Nephron progenitor cell (in vitro differentiated cells): ENCODE measurements around the gene NOS1.
"Not testable (repeated sequence)": the region's sequence is repeated elsewhere in the genome, so short reads cannot be mapped to it uniquely, and the experiment has no call there.

Experiments used
- DNase-seq: peaks from one replicate; pipeline ENCODE4 v3.0.0; 2021
- H3K27ac Mint-ChIP-seq: 2 replicates; pipeline ENCODE4 v1.8.0; 2021; ENCODE audit warnings: mild to moderate bottlenecking, moderate library complexity, mixed read lengths
- H3K27me3 Mint-ChIP-seq: 2 replicates; pipeline ENCODE4 v1.8.0; 2021; ENCODE audit warnings: mild to moderate bottlenecking, low read depth, mixed read lengths; ENCODE audit not compliant: poor library complexity
- H3K36me3 Mint-ChIP-seq: 2 replicates; pipeline ENCODE4 v1.8.0; 2021; ENCODE audit warnings: low read depth, mixed read lengths
- H3K4me1 Mint-ChIP-seq: 2 replicates; pipeline ENCODE4 v1.8.0; 2021; ENCODE audit warnings: mixed read lengths
- H3K4me3 Mint-ChIP-seq: 2 replicates; pipeline ENCODE4 v1.8.0; 2021; ENCODE audit warnings: mild to moderate bottlenecking, moderate library complexity, mixed read lengths
- H3K9me3 Mint-ChIP-seq: 2 replicates; pipeline ENCODE4 v1.8.0; 2021; ENCODE audit warnings: mild to moderate bottlenecking, moderate library complexity, mixed read lengths
- CTCF ChIP-seq: fragments of 200-600 bp; sonication (generic); IDR thresholded peaks from 2 replicates; pipeline ENCODE4 v1.5.0; 2021; ENCODE audit warnings: antibody characterized with exemption

Gene NOS1

DNA sequence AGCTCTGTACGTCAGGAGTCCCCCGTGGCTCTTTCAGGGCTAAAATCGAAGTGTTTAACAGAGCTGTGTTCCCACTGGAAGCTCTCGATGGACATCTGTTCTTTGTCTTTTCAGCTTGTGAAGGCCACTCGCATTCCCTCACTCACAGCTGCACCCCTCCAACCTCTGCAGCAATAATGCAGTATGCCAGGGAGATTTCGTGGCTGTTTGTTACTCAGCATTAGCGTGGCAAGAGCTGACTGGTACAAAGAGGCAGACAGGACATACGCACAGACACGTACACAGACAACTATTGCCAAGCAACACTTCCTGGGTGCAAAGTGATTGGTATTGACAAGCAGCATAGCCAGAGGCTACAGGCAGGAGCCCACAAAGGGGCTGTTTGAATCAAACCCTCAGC lies 159.4 kb downstream of the NOS1 start:
- no peak for DNase-seq
- Mint-ChIP-seq H3K36me3 (no peaks in the 10 kb centered on the region), H3K27ac (no peak overlapping the region), H3K27me3 (peaks cover 21% of the 10 kb centered on the region), H3K9me3 (no peaks in the 10 kb centered on the region), H3K4me3 (no peak overlapping the region), H3K4me1 (no peaks in the 10 kb centered on the region)
- TF ChIP-seq CTCF: no peak

- not testable (repeated sequence) for H3K27ac Mint-ChIP-seq, H3K4me3 Mint-ChIP-seq, H3K36me3 Mint-ChIP-seq, H3K9me3 Mint-ChIP-seq, DNase-seq, H3K4me1 Mint-ChIP-seq
- peaks cover 14% of the 10 kb centered on the region for H3K27me3 Mint-ChIP-seq
Measured at GRCh38 chr12:117199956-117200744, 161.3 kb downstream of the NOS1 start.

DNA sequence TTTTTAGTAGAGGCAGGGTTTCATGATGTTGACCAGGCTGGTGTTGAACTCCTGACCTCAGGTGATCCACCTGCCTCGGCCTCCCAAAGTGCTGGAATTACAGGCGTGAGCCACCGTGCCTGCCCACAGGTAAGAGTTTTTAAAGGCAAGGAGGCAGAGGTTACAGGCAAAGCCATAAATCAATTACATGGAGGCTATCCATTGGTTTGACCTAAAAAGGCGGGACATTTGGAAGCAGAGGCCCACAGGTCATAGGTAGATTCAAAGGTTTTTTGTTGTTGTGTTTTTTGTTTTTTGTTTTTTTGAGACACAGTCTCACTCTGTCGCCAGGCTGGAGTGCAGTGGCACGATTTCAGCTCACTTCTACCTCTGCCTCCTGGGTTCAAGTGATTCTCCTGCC lies 165.1 kb downstream of the NOS1 start:
- not testable (repeated sequence) for H3K27ac Mint-ChIP-seq, H3K9me3 Mint-ChIP-seq, H3K4me1 Mint-ChIP-seq, H3K36me3 Mint-ChIP-seq, DNase-seq, H3K4me3 Mint-ChIP-seq
- H3K27me3 Mint-ChIP-seq: peaks cover 16% of the 10 kb centered on the region

GRCh38 chr12:117195027-117195426 lies 166.4 kb downstream of the NOS1 start:
- not testable (repeated sequence) for H3K36me3 Mint-ChIP-seq, H3K27ac Mint-ChIP-seq, DNase-seq, H3K4me1 Mint-ChIP-seq, H3K9me3 Mint-ChIP-seq, H3K4me3 Mint-ChIP-seq
- H3K27me3 Mint-ChIP-seq: peaks cover 22% of the 10 kb centered on the region

DNA sequence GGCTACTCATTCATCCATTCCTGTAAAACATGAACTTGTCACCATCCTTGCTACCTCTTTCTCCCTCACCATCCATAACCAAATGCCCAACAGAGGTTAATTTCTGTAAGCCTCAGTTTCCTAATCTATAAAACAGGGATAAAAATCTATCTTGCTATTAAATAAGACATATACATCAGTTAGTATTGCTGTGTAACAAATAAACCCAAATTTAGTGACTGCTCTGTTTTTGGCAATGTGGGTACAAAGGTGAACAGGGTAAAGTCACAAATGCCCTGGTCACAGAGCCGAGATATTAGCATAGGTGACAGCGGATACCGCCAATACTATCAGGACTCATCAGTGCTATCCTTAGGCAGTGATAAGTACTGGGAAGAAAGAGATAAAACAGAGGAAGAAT lies 167.5 kb downstream of the NOS1 start:
- Mint-ChIP-seq H3K27me3 (peaks cover 22% of the 10 kb centered on the region), H3K4me3 (no peak overlapping the region), H3K36me3 (no peaks in the 10 kb centered on the region), H3K4me1 (peaks cover 13% of the 10 kb centered on the region), H3K27ac (no peak overlapping the region), H3K9me3 (peaks cover 4% of the 10 kb centered on the region)
- no peak for DNase-seq
- no peak for TF ChIP-seq CTCF

DNA sequence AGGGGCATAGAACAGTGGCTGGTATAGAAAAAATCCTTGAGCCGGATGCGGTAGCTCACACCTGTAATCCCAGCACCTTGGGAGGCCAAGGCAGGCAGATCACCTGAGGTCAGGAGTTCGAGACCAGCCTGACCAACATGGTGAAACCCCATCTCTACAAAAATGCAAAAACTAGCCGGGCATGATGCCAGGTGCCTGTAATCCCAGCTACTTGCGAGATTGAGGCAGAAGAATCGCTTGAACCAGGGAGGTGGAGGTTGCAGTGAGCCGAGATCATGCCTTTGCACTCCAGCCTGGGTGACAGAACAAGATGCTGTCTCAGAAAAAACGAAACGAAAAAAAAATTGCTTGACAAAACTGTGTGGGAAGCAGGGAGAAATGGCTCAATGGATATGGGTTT lies 168.8 kb downstream of the NOS1 start:
- Mint-ChIP-seq H3K27me3 (peaks cover 22% of the 10 kb centered on the region), H3K4me1 (peaks cover 26% of the 10 kb centered on the region)
- H3K36me3 Mint-ChIP-seq, H3K9me3 Mint-ChIP-seq, DNase-seq, H3K27ac Mint-ChIP-seq, H3K4me3 Mint-ChIP-seq: not testable (repeated sequence)

- TF ChIP-seq CTCF: no peak
- Mint-ChIP-seq H3K36me3 (peaks cover 7% of the 10 kb centered on the region), H3K27me3 (peaks cover 22% of the 10 kb centered on the region), H3K9me3 (peaks cover 7% of the 10 kb centered on the region), H3K4me3 (peak overlapping the region; percentile 9), H3K4me1 (peaks cover 30% of the 10 kb centered on the region), H3K27ac (no peak overlapping the region)
- no peak for DNase-seq
Measured at GRCh38 chr12:117192057-117192456, 169.4 kb downstream of the NOS1 start.

DNA sequence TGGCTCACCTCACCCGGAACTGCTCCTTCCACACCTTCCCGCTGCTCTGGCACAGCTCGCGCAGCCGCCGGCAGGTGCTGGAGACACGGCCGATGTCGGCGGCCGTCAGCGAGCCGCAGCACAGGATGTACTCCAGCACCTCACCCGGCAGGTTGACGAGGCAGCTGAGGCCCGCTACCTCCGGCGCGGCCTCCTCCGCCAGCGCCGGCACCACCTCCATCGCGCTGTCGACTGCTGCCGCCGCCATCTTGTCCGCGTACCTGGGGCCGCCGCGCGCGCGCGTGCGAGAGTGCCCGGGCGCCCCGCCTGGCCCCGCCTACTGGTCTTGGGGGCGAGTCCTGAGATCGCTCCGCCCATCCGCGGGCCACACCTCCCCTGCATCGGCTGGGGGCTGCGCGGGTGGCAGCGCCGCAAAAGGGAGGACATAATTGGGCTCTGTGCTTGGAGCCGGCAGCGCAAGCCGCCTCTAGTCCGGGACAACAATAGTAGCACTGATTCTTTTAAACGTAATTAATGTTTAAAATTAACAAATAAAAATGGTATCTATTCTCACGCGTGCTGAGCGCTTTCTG lies 171.1 kb downstream of the NOS1 start, which contains the start of gene FBXO21:
Gene FBXO21, minus strand, starts transcription at position 261 of the 572 bp plus-strand sequence. Its CDS starts 14 bp downstream, at position 247.
- Mint-ChIP-seq H3K27ac (peak within 1 kb of the TSS; percentile 93), H3K36me3 (peaks cover 23% of the 10 kb centered on the region), H3K27me3 (peaks cover 22% of the 10 kb centered on the region), H3K4me3 (peak within 1 kb of the TSS; percentile 94), H3K4me1 (peaks cover 30% of the 10 kb centered on the region), H3K9me3 (peaks cover 7% of the 10 kb centered on the region)
- peak; percentile 96 for DNase-seq
- no peak for TF ChIP-seq CTCF
